A673 (cell line): Measurements from ENCODE around the gene CTNS. TPM values are rescaled to one million over a fixed set of nuclear protein-coding genes. Genes with fewer than 3 reads are reported as not detected.

Source experiments
- Bru-seq: library from RNA; stranded (reverse); fragments of 400-500 nt; gene quantifications from one replicate; lab custom pipeline; 2021; lab: Mats Ljungman, UMichigan
- BruChase-seq, 2 experiments: library from RNA; stranded (reverse); fragments of 400-500 nt; gene quantifications; one replicate each; lab custom pipeline; 2021; lab: Mats Ljungman, UMichigan
- BruUV-seq: library from RNA; stranded (reverse); fragments of 400-500 nt; replicated peaks from 2 replicates; lab custom pipeline; 2021; lab: Mats Ljungman, UMichigan
- CTCF ChIA-PET: fragments of 300-600 bp; sonication (Branson Sonifier 250); formaldehyde crosslinking; loops from one replicate; lab custom pipeline; 2022; ENCODE audit warnings: antibody characterized with exemption; lab: Charles Lee
- POLR2A ChIA-PET: fragments of 300-600 bp; sonication (Branson Sonifier 250); formaldehyde crosslinking; loops from one replicate; lab custom pipeline; 2022; ENCODE audit warnings: antibody characterized with exemption; ENCODE audit not compliant: low non-redundant PET; lab: Charles Lee
- DNase-seq: peaks from one replicate; pipeline ENCODE4 v3.0.0-alpha.2; 2015; ENCODE audit warnings: low spot score
- H3K27ac ChIP-seq: fragments of 200-600 bp; sonication (generic); 2 replicates; pipeline ENCODE4 v1.5.1; 2016; ENCODE audit warnings: mixed run types, low read depth, mild to moderate bottlenecking, mixed read lengths, antibody characterized with exemption, low read length; ENCODE audit not compliant: poor library complexity, severe bottlenecking
- H3K27me3 ChIP-seq: fragments of 200-600 bp; sonication (generic); replicated peaks from 2 replicates; pipeline ENCODE4 v1.6.1; 2017; ENCODE audit warnings: mixed run types, low read depth, mild to moderate bottlenecking, mixed read lengths, antibody characterized with exemption, low read length; ENCODE audit not compliant: insufficient read depth, poor library complexity
- H3K36me3 ChIP-seq: fragments of 200-600 bp; sonication (generic); 2 replicates; pipeline ENCODE4 v1.6.1; 2016; ENCODE audit warnings: mixed run types, mild to moderate bottlenecking, mixed read lengths, antibody characterized with exemption, low read length; ENCODE audit not compliant: insufficient read depth, poor library complexity, severe bottlenecking
- H3K4me1 ChIP-seq: fragments of 200-600 bp; sonication (generic); 2 replicates; pipeline ENCODE4 v1.6.1; 2017; ENCODE audit warnings: mixed run types, mild to moderate bottlenecking, mixed read lengths, antibody characterized with exemption, low read length; ENCODE audit not compliant: insufficient read depth, poor library complexity, severe bottlenecking
- H3K4me3 ChIP-seq: fragments of 200-600 bp; sonication (generic); 2 replicates; pipeline ENCODE4 v1.5.1; 2016; ENCODE audit warnings: low read depth, mixed run types, mild to moderate bottlenecking, mixed read lengths, low read length; ENCODE audit not compliant: poor library complexity, severe bottlenecking
- H3K9me3 ChIP-seq: fragments of 200-600 bp; sonication (generic); 2 replicates; pipeline ENCODE4 v1.6.1; 2016; ENCODE audit warnings: mixed run types, low read depth, mild to moderate bottlenecking, mixed read lengths, antibody characterized with exemption, low read length; ENCODE audit not compliant: poor library complexity, severe bottlenecking
- CTCF ChIP-seq: fragments of 300-800, 200-600 bp; sonication (generic); conservative IDR thresholded peaks from 2 replicates; pipeline ENCODE4 v1.5.1; 2017; ENCODE audit warnings: low read depth, mild to moderate bottlenecking, antibody characterized with exemption, low read length, moderate library complexity, mixed read lengths
- EZH2 ChIP-seq: fragments of 200-600 bp; sonication (generic); IDR thresholded peaks from 2 replicates; pipeline ENCODE4 v1.6.1; 2017; ENCODE audit warnings: borderline replicate concordance, low read depth, mild to moderate bottlenecking, mixed read lengths, antibody characterized with exemption, low read length; ENCODE audit not compliant: poor library complexity, severe bottlenecking
- intact Hi-C: fragments of 100-400 bp; cut with micrococcal nuclease; formaldehyde crosslinking; loops from one replicate; pipeline ENCODE4 v1.10.0; 2022; ENCODE audit not compliant: unreplicated experiment
- long read RNA-seq: library from polyadenylated mRNA; stranded (forward); transcript quantifications from one replicate; pipeline ENCODE4 v2.0.0, GENCODE V29; 2022
- total RNA-seq: library from RNA; stranded (reverse); gene quantifications from 2 replicates; pipeline ENCODE4 v1.2.3, GENCODE V29; 2021

Gene CTNS
- 12.6 and 14.3 TPM in 2 replicates for total RNA-seq
- percentile 46 among the genes with signal in this experiment for Bru-seq, nascent RNA
- BruChase-seq, experiment 1, labeled RNA remaining after a 2-hour chase: percentile 53 among the genes with signal in this experiment
- percentile 56 among the genes with signal in this experiment for BruChase-seq, experiment 2, labeled RNA remaining after a 6-hour chase
- long read RNA-seq, transcript CTNS-201 (12 exons, 2,866 nt): major isoform, 9 of 29 reads
- long read RNA-seq, partial matches to known transcripts: 4 of 29 reads
- long read RNA-seq, other reads (novel, unspliced or antisense): 15 of 29 reads

- ChIA-PET CTCF (interaction anchor here (0.8 to 1.0 kb wide), 2 partner anchors 278 to 588 kb away, joined by 3 to 5 read pairs; no protein-coding TSS in a partner anchor), POLR2A (interaction anchor here (0.6 kb wide), 2 partner anchors 28 to 597 kb away, joined by 3 to 8 read pairs; no protein-coding TSS in a partner anchor)
- no peaks in the 10 kb centered on the region for H3K27me3 ChIP-seq
- no TSS peak for BruUV-seq
- DNase-seq: peak; percentile 98
- peak within 1 kb of the TSS; percentile 94 for H3K4me3 ChIP-seq
- no peaks in the 10 kb centered on the region for H3K4me1 ChIP-seq
- peak within 1 kb of the TSS; percentile 94 for H3K27ac ChIP-seq
- no peaks in the 10 kb centered on the region for H3K9me3 ChIP-seq
- no peaks in the 10 kb centered on the region for H3K36me3 ChIP-seq
- intact Hi-C loops: no loop called here
- TF ChIP-seq CTCF (no peak), EZH2 (no peak)
These were observed at the start of gene CTNS, which contains the start of gene SHPK for GRCh38 chr17:3636154-3636907. Gene CTNS (plus strand): TSS chr17:3636760. CDS start chr17:3640207, 3,447 bp downstream. Gene SHPK (minus strand): TSS chr17:3636250. CDS start chr17:3636219, 31 bp downstream.

GRCh38 chr17:3589784-3590183 is 46.8 kb upstream of the CTNS start:
- Histone ChIP-seq H3K36me3 (no peaks in the 10 kb centered on the region), H3K27ac (no peak overlapping the region), H3K4me3 (no peak overlapping the region), H3K27me3 (no peaks in the 10 kb centered on the region), H3K4me1 (no peaks in the 10 kb centered on the region), H3K9me3 (no peaks in the 10 kb centered on the region)
- TF ChIP-seq EZH2 (no peak), CTCF (no peak)
- ChIA-PET POLR2A (no interaction called here), CTCF (no interaction called here)
- intact Hi-C loops: no loop called here
- BruUV-seq: no TSS peak
- no peak for DNase-seq

GRCh38 chr17:3590231-3590630 is 46.3 kb upstream of the CTNS start:
- ChIA-PET POLR2A (no interaction called here), CTCF (no interaction called here)
- Histone ChIP-seq H3K4me3 (no peak overlapping the region), H3K27me3 (no peaks in the 10 kb centered on the region), H3K36me3 (no peaks in the 10 kb centered on the region), H3K9me3 (no peaks in the 10 kb centered on the region), H3K27ac (no peak overlapping the region), H3K4me1 (no peaks in the 10 kb centered on the region)
- TF ChIP-seq CTCF (no peak), EZH2 (no peak)
- no TSS peak for BruUV-seq
- intact Hi-C loops: no loop called here
- no peak for DNase-seq
